Heart left ventricle (tissue), 16 donors: Measurements from ENCODE around the gene PRDX6. TPM values are rescaled to one million over a fixed set of nuclear protein-coding genes. Genes with fewer than 3 reads are reported as not detected.
A peak's percentile ranks its signal among the peaks of the same experiment; 100 is the strongest.

ENCODE experiments used
- ATAC-seq, 4 donors: fragments of 200-7000 bp; cut with Tn5 transposase; one replicate each; pipeline ENCODE4 v1.9.1; 2020 to 2022; ENCODE audit warnings: moderate library complexity in 4 of 4, mild to moderate bottlenecking in 3 of 4, moderate number of reproducible peaks in 1 of 4
- DNase-seq, 5 donors: peaks; one replicate each; pipeline ENCODE4 v3.0.0-alpha.2; 2020
- H3K27ac ChIP-seq, 12 donors: fragments of 200-600 bp; sonication (generic) in 4 of 12; one replicate each; pipeline versions ENCODE4 v1.5.0 to v1.8.0; 2016 to 2022; ENCODE audit warnings: mild to moderate bottlenecking in 2 of 12
- H3K27me3 ChIP-seq, 9 donors: fragments of 200-600 bp; sonication (generic) in 2 of 9; one replicate each; pipeline versions ENCODE4 v1.5.1 to v1.8.0; 2016 to 2022; ENCODE audit warnings: mild to moderate bottlenecking in 3 of 9
- H3K36me3 ChIP-seq, 9 donors: fragments of 200-600 bp; sonication (generic) in 2 of 9; one replicate each; pipeline versions ENCODE4 v1.5.0 to v1.8.0; 2018 to 2022; ENCODE audit warnings: mild to moderate bottlenecking in 2 of 9
- H3K4me1 ChIP-seq, 12 donors: fragments of 200-600 bp; sonication (generic) in 4 of 12; one replicate each; pipeline versions ENCODE4 v1.5.0 to v1.8.0; 2016 to 2022; ENCODE audit warnings: mild to moderate bottlenecking in 3 of 12
- H3K4me3 ChIP-seq, 12 donors: fragments of 200-600 bp; sonication (generic) in 4 of 12; one replicate each; pipeline versions ENCODE4 v1.5.0 to v1.8.0; 2017 to 2022; ENCODE audit warnings: mild to moderate bottlenecking in 9 of 12, moderate library complexity in 4 of 12
- H3K9me3 ChIP-seq, 12 donors: fragments of 200-600 bp; sonication (generic) in 4 of 12; one replicate each; pipeline versions ENCODE4 v1.5.0 to v1.8.0; 2016 to 2022; ENCODE audit warnings: mild to moderate bottlenecking in 1 of 12
- POLR2A ChIP-seq, 2 donors: fragments of 450-650 bp; IDR thresholded peaks; one replicate each; pipeline ENCODE4 v1.6.1; 2017; ENCODE audit warnings: antibody characterized with exemption in 2 of 2, mild to moderate bottlenecking in 2 of 2, moderate library complexity in 2 of 2
- WGBS, 4 donors: extraction: QIAGEN DNeasy Blood & Tissue Kit in 2 of 4; methylation state at CpG; one replicate each; pipeline versions ENCODE4 v1.1.5 to v1.1.7; 2013 to 2018; 5-methylcytosine and 5-hydroxymethylcytosine counted together
- intact Hi-C, 10 donors: fragments of 100-400 bp; cut with DNase I; formaldehyde crosslinking; loops; one replicate each; pipeline versions ENCODE4 v1.11.1 to v1.14.2; 2022
- polyA plus RNA-seq, 2 donors: library from polyadenylated mRNA; stranded (reverse); fragments of 200-250 nt; gene quantifications; one replicate each; pipeline ENCODE4 v1.2.3, GENCODE V29; 2013
- total RNA-seq, 9 donors: library from RNA; depleted of rRNA in 2 of 9; stranded (reverse); fragments of >200 nt in 2 of 9; fragmentation: NEBNext Ultra II Directional in 3 of 9; extraction: Animal tissue kit (Norgen Biotek cat#: 25700) in 3 of 9; gene quantifications; one replicate each; pipeline versions ENCODE4 v1.1.0 to v1.2.4, GENCODE V29; 2016 to 2023
- TF ChIP-seq, protein P1 (sequence below), 12 donors: fragments of 200-600 bp; sonication (generic) in 4 of 12; IDR thresholded peaks; one replicate each; pipeline versions ENCODE4 v1.5.0 to v1.8.0; 2018 to 2022; ENCODE audit warnings: antibody characterized with exemption in 12 of 12, mild to moderate bottlenecking in 5 of 12
- donor health status: ischemic (EF 13 %, LVEDD 7.1; RV severe dilation, severe dysfunction).
- donor health status: healthy with polysubstance abuse.
- donor health status: DM: no; HTN: yes; CAD: no.
- donor health status: DM: no; HTN: no; CAD: no.
- donor health status: ischemic (EF 25% LVEDD 6.9; RV normal size, moderate dysfunction).
- donor health status: ischemic (EF 25% LVEDD 5.7; RV mildly dilated, moderate dysfunction).
- donor health status: healthy.
- donor health status: DM: yes; HTN: yes; CAD: no.
- donor health status: ischemic (EF 35%, LVEDD 5.7; RV mildly dilated, moderate dysfunction).
- donor health status: nonischemic (EF 11% LVEDD 7.7; RV severe dilation, severe dysfunction).
- donor health status: DM: yes; HTN: yes; CAD: no.
- donor health status: PGD.
- donor health status: ischemic (EF 29% LVEDD 5.4; RV normal size, mild dysfunction).
- donor health status: nonischemic (EF 23%, LVEDD 6.1; RV moderate dilation, normal function).

PRDX6 gene
- total and polyA plus RNA-seq, 11 donors: 237 to 635 (median 433) TPM

DNA sequence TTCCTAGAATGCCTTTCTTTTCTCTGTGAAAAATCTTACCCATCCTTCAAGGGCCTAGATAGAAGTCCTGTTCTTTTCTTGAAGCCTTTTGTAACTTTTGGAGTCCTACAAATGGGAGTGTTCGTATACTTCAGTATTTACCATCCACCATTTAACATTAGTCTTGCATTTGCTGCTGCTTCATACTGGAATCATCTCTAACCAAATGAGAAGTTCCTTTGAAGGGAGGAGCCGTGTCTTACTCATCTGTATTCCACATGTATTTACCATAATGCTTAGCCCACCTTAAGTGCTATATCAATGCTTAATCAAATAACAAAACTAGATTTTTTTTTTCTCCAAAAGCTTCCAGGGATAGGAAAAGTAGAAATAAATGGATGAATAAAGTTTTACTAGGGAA, 7.1 kb downstream of the PRDX6 start:
- DNase-seq (no peak), ATAC-seq (no peak)
- H3K36me3 ChIP-seq: peaks cover 0 to 100% (median 90%) of the 10 kb centered on the region in 9 donors
- intact Hi-C loops: no loop called here
- H3K27ac ChIP-seq: no peak overlapping the region
- 93 to 98% (median 95%) methylated on average over 2 of the region's 2 CpGs for WGBS, 4 donors
- TF ChIP-seq POLR2A (IDR thresholded peaks at IDR 0.05): no peak
- TF ChIP-seq, protein P1, sequence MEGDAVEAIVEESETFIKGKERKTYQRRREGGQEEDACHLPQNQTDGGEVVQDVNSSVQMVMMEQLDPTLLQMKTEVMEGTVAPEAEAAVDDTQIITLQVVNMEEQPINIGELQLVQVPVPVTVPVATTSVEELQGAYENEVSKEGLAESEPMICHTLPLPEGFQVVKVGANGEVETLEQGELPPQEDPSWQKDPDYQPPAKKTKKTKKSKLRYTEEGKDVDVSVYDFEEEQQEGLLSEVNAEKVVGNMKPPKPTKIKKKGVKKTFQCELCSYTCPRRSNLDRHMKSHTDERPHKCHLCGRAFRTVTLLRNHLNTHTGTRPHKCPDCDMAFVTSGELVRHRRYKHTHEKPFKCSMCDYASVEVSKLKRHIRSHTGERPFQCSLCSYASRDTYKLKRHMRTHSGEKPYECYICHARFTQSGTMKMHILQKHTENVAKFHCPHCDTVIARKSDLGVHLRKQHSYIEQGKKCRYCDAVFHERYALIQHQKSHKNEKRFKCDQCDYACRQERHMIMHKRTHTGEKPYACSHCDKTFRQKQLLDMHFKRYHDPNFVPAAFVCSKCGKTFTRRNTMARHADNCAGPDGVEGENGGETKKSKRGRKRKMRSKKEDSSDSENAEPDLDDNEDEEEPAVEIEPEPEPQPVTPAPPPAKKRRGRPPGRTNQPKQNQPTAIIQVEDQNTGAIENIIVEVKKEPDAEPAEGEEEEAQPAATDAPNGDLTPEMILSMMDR (IDR thresholded peaks at IDR 0.05): no peak
- no peak overlapping the region for H3K4me3 ChIP-seq
- H3K9me3 ChIP-seq: no peaks in the 10 kb centered on the region
- H3K27me3 ChIP-seq: no peaks in the 10 kb centered on the region
- peaks cover 0 to 29% (median 15%) of the 10 kb centered on the region in 12 donors for H3K4me1 ChIP-seq

DNA sequence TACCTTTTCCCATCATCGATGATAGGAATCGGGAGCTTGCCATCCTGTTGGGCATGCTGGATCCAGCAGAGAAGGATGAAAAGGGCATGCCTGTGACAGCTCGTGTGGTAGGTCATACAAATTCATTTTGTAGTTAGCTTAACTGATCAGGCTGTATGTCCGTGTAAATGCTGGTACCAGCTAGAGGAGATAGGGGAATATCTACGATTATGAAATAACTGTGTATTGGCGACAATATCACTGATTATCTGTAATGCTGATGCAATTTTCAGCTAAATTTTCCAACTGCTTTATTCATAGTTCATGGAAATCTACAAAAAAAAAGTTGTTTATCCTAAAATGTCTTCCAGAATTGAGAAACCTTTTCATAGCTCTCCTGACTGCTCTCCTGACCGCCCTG, 8.3 kb downstream of the PRDX6 start:
- WGBS, 4 donors: 86 to 94% (median 91%) methylated on average over 7 of the region's 7 CpGs
- intact Hi-C loops: no loop called here

DNA sequence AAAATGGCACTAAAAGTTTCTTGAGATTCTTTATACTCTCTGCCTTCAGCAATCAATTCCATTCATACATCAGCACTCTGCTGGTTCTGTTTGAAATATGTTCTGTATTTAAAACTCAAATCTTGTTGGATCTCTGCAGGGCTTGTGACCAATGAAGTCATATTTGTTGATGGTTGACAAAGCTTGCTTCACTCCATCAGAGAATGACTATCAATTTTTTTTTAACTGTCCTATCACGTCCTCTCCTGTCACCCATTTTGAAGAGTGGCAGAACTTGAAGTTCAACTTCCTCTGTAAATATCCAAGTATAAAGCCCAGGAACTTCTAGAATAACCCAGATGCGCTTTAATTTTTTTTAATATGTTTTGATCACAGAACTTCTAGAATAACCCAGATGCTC, 10.9 kb downstream of the PRDX6 start:
- H3K36me3 ChIP-seq: peaks cover 0 to 78% (median 70%) of the 10 kb centered on the region in 9 donors
- no peak overlapping the region for H3K4me3 ChIP-seq
- TF ChIP-seq, protein P1 (IDR thresholded peaks at IDR 0.05): no peak
- no peak for TF ChIP-seq POLR2A (IDR thresholded peaks at IDR 0.05)
- DNase-seq (no peak), ATAC-seq (no peak)
- H3K9me3 ChIP-seq: no peaks in the 10 kb centered on the region
- WGBS, 4 donors: 77 to 80% (median 78%) methylated on average over 2 of the region's 2 CpGs
- intact Hi-C loops: no loop called here
- no peaks in the 10 kb centered on the region for H3K4me1 ChIP-seq
- no peaks in the 10 kb centered on the region for H3K27me3 ChIP-seq
- H3K27ac ChIP-seq: no peak overlapping the region

More for the DNA sequence above, 8.3 kb downstream of the PRDX6 start:
- Histone ChIP-seq H3K36me3 (peaks cover 0 to 100% (median 96%) of the 10 kb centered on the region in 9 donors), H3K27ac (no peak overlapping the region), H3K9me3 (no peaks in the 10 kb centered on the region), H3K4me1 (peaks cover 0 to 18% (median 7%) of the 10 kb centered on the region in 12 donors), H3K27me3 (no peaks in the 10 kb centered on the region), H3K4me3 (no peak overlapping the region)
- ATAC-seq (no peak), DNase-seq (no peak)
- TF ChIP-seq, protein P1 (IDR thresholded peaks at IDR 0.05): no peak
- no peak for TF ChIP-seq POLR2A (IDR thresholded peaks at IDR 0.05)

DNA sequence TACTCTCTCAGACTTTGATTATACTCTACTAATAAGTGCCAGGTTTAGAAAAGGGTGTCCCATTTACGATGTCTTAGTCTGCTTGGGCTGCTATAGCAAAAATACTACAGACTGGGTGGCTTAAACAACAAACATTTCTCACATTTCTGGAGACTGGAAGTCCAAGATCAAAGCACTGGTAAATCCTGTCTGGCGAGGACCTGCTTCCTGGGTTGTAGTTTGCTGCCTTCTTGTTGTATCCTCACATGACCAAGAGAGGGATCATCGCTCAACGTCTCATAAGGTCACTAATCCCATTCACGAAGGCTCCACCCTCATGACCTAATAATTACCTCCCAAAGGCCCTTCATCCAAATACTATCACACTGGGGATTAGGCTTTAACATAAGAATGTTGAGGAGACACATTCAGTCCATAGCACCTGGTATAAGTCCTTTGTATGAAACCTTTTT, 12.0 kb downstream of the PRDX6 start:
- TF ChIP-seq, protein P1 (IDR thresholded peaks at IDR 0.05): no peak
- no peak for TF ChIP-seq POLR2A (IDR thresholded peaks at IDR 0.05)
- WGBS, 4 donors: 82 to 95% (median 86%) methylated on average over 5 of the region's 5 CpGs
- intact Hi-C loops: no loop called here
- Histone ChIP-seq H3K27ac (no peak overlapping the region), H3K27me3 (no peaks in the 10 kb centered on the region), H3K4me3 (no peak overlapping the region), H3K4me1 (no peaks in the 10 kb centered on the region), H3K9me3 (no peaks in the 10 kb centered on the region), H3K36me3 (peaks cover 0 to 66% (median 58%) of the 10 kb centered on the region in 9 donors)
- ATAC-seq: peak in 1 of 4 donors; percentile 13
- DNase-seq: no peak
